Stomach (tissue), 9 donors: Measurements from ENCODE around the gene KIDINS220. TPM values are rescaled to one million over a fixed set of nuclear protein-coding genes. Genes with fewer than 3 reads are reported as not detected.

ENCODE experiments used
- DNase-seq, 2 donors: peaks; one replicate each; pipeline versions ENCODE4 v3.0.0 to v3.0.0-alpha.2; 2013 to 2019
- H3K27ac ChIP-seq, 5 donors: fragments of 200-600 bp in 4 of 5; sonication (generic) in 4 of 5; one replicate each; pipeline ENCODE4 v1.5.1; 2013 to 2019; ENCODE audit warnings: mild to moderate bottlenecking in 1 of 5, moderate library complexity in 1 of 5
- H3K27me3 ChIP-seq, 3 donors: fragments of 200-600 bp; sonication (generic); one replicate each; pipeline ENCODE4 v1.5.1; 2017 to 2019; ENCODE audit warnings: mixed run types in 1 of 3
- H3K36me3 ChIP-seq, 4 donors: fragments of 200-600 bp; sonication (generic); 1 replicate in 3 of 4; 2 replicates in 1 of 4; pipeline ENCODE4 v1.5.1; 2016 to 2019
- H3K4me1 ChIP-seq, 4 donors: fragments of 200-600 bp; sonication (generic); one replicate each; pipeline ENCODE4 v1.5.1; 2016 to 2019
- H3K4me3 ChIP-seq, 4 donors: fragments of 200-600 bp; sonication (generic) in 3 of 4; one replicate each; pipeline ENCODE4 v1.5.1; 2016 to 2019; ENCODE audit warnings: mild to moderate bottlenecking in 1 of 4
- H3K9me3 ChIP-seq, 4 donors: fragments of 200-600 bp; sonication (generic); one replicate each; pipeline ENCODE4 v1.5.1; 2016 to 2019
- EP300 ChIP-seq: sonication (generic); formaldehyde crosslinking; IDR thresholded peaks from one replicate; pipeline ENCODE4 v1.6.1; 2017; ENCODE audit warnings: antibody characterized with exemption
- POLR2A ChIP-seq, 4 donors: fragments of 450-650 bp; IDR thresholded peaks; one replicate each; pipeline ENCODE4 v1.6.1; 2016; ENCODE audit warnings: antibody characterized with exemption in 4 of 4, control low read depth in 2 of 4, mild to moderate bottlenecking in 1 of 4, moderate library complexity in 1 of 4
- POLR2AphosphoS5 ChIP-seq, 3 donors: sonication (generic); formaldehyde crosslinking; IDR thresholded peaks; one replicate each; pipeline ENCODE4 v1.6.1; 2016; ENCODE audit warnings: antibody characterized with exemption in 3 of 3
- WGBS, 5 donors: extraction: QIAGEN DNeasy Blood & Tissue Kit in 3 of 5; methylation state at CpG; one replicate each; pipeline versions ENCODE4 v1.1.5 to v1.1.7; 2013 to 2018; 5-methylcytosine and 5-hydroxymethylcytosine counted together
- intact Hi-C: fragments of 100-400 bp; cut with DNase I; formaldehyde crosslinking; loops from one replicate; pipeline ENCODE4 v1.15.1; 2023; ENCODE audit warnings: low total_unique reads
- polyA plus RNA-seq, 3 donors: library from polyadenylated mRNA; stranded (reverse); fragments of 200-250 nt; gene quantifications; one replicate each; pipeline ENCODE4 v1.2.3, GENCODE V29; 2013
- total RNA-seq, 5 donors: library from RNA; depleted of rRNA; stranded (reverse); fragments of >200 nt; gene quantifications; one replicate each; pipeline versions ENCODE4 v1.1.0 to v1.2.3, GENCODE V29; 2014 to 2016
- TF ChIP-seq, protein P1 (sequence below), 7 experiments: fragments of 450-650 bp in 4 of 7; fragments of 200-600 bp in 3 of 7; sonication (generic) in 3 of 7; IDR thresholded peaks; one replicate each; pipeline ENCODE4 v1.5.1; 2016 to 2019; ENCODE audit warnings: antibody characterized with exemption in 7 of 7, control low read depth in 2 of 7, mild to moderate bottlenecking in 1 of 7
- donor health status: healthy with polysubstance abuse.
- donor health status: Bipolar disorder and iron deficiency.
- donor health status: healthy.

KIDINS220 gene
- total and polyA plus RNA-seq, 8 donors: 3.8 to 160 (median 56.0) TPM

- DNase-seq: no peak
- intact Hi-C loops: loop anchor here (5.0 kb wide), 1 partner anchor 260 kb away; no protein-coding TSS in a partner anchor
- TF ChIP-seq, protein P1, sequence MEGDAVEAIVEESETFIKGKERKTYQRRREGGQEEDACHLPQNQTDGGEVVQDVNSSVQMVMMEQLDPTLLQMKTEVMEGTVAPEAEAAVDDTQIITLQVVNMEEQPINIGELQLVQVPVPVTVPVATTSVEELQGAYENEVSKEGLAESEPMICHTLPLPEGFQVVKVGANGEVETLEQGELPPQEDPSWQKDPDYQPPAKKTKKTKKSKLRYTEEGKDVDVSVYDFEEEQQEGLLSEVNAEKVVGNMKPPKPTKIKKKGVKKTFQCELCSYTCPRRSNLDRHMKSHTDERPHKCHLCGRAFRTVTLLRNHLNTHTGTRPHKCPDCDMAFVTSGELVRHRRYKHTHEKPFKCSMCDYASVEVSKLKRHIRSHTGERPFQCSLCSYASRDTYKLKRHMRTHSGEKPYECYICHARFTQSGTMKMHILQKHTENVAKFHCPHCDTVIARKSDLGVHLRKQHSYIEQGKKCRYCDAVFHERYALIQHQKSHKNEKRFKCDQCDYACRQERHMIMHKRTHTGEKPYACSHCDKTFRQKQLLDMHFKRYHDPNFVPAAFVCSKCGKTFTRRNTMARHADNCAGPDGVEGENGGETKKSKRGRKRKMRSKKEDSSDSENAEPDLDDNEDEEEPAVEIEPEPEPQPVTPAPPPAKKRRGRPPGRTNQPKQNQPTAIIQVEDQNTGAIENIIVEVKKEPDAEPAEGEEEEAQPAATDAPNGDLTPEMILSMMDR (IDR thresholded peaks at IDR 0.05): no peak
- no peak for TF ChIP-seq EP300
- TF ChIP-seq POLR2A (IDR thresholded peaks at IDR 0.05): no peak
- TF ChIP-seq POLR2AphosphoS5 (IDR thresholded peaks at IDR 0.05): no peak
- H3K36me3 ChIP-seq: peaks cover 0 to 37% (median 34%) of the 10 kb centered on the region in 4 donors
- 71 to 83% (median 79%) methylated on average over 4 of the region's 4 CpGs for WGBS, 5 donors
- H3K27me3 ChIP-seq: no peaks in the 10 kb centered on the region
- no peak overlapping the region for H3K27ac ChIP-seq
- H3K4me3 ChIP-seq: no peak overlapping the region
- peaks cover 0 to 4% (median 0%) of the 10 kb centered on the region in 4 donors for H3K4me1 ChIP-seq
- no peaks in the 10 kb centered on the region for H3K9me3 ChIP-seq
These were observed 39.9 kb upstream of the KIDINS220 start for GRCh38 chr2:8877332-8877731.

GRCh38 chr2:8876628-8877027 is 39.2 kb upstream of the KIDINS220 start:
- Histone ChIP-seq H3K9me3 (no peaks in the 10 kb centered on the region), H3K36me3 (peaks cover 0 to 36% (median 31%) of the 10 kb centered on the region in 4 donors), H3K27ac (no peak overlapping the region), H3K4me3 (no peak overlapping the region), H3K27me3 (no peaks in the 10 kb centered on the region), H3K4me1 (peaks cover 0 to 4% (median 0%) of the 10 kb centered on the region in 4 donors)
- intact Hi-C loops: loop anchor here (5.0 kb wide), 1 partner anchor 261 kb away; no protein-coding TSS in a partner anchor
- DNase-seq: no peak
- TF ChIP-seq, protein P1 (IDR thresholded peaks at IDR 0.05): no peak
- TF ChIP-seq EP300: no peak

GRCh38 chr2:8872821-8873432 is 35.5 kb upstream of the KIDINS220 start:
- no peak for TF ChIP-seq POLR2A (IDR thresholded peaks at IDR 0.05)
- TF ChIP-seq, protein P1 (IDR thresholded peaks at IDR 0.05): peak in 3 of 7 experiments; percentile 38 to 48 (median 42)
- H3K36me3 ChIP-seq: peaks cover 0 to 19% (median 17%) of the 10 kb centered on the region in 4 donors
- no peaks in the 10 kb centered on the region for H3K27me3 ChIP-seq
- no peak overlapping the region for H3K4me3 ChIP-seq
- no peak overlapping the region for H3K27ac ChIP-seq
- peak in 1 of 2 donors; percentile 74 for DNase-seq
- peaks cover 0 to 4% (median 0%) of the 10 kb centered on the region in 4 donors for H3K4me1 ChIP-seq
- H3K9me3 ChIP-seq: no peaks in the 10 kb centered on the region
- intact Hi-C loops: no loop called here
- WGBS, 5 donors: 46 to 50% (median 48%) methylated on average over 11 of the region's 11 CpGs

DNA sequence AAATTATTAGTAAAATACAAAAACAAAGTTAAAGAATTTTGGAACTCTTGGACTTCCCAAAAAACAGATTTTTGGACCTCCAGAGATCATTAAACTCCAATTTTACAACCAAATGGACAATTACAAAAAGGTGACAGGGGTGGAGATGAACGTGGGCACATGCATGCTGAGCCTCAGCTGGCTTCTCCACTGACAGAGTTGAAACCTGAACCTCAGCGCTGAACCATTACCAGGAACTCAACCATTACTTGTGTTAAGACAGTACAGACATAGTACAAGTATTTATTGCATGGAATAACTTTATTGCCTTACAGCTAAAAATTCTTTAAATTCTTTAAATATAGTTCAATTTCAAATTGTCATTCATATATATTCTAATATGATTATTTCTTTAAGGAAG is 33.0 kb upstream of the KIDINS220 start:
- intact Hi-C loops: no loop called here
- TF ChIP-seq, protein P1 (IDR thresholded peaks at IDR 0.05): no peak
- TF ChIP-seq POLR2AphosphoS5 (IDR thresholded peaks at IDR 0.05) (no peak), EP300 (no peak), POLR2A (IDR thresholded peaks at IDR 0.05) (no peak)

More for the DNA sequence above, 33.0 kb upstream of the KIDINS220 start:
- H3K4me1 ChIP-seq: peaks cover 0 to 4% (median 0%) of the 10 kb centered on the region in 4 donors
- no peak overlapping the region for H3K4me3 ChIP-seq
- no peaks in the 10 kb centered on the region for H3K9me3 ChIP-seq
- H3K36me3 ChIP-seq: no peaks in the 10 kb centered on the region
- no peaks in the 10 kb centered on the region for H3K27me3 ChIP-seq
- DNase-seq: no peak
- WGBS, 5 donors: 77 to 88% (median 84%) methylated on average over 2 of the region's 2 CpGs
- H3K27ac ChIP-seq: no peak overlapping the region
